Calu3 (cell line): ENCODE data around the gene ADAM22. TPM values are rescaled to one million over a fixed set of nuclear protein-coding genes. Genes with fewer than 3 reads are reported as not detected.
A peak's percentile ranks its signal among the peaks of the same experiment; 100 is the strongest.

ENCODE experiments used
- BruUV-seq: library from RNA; stranded (reverse); fragments of 400-500 nt; replicated peaks from 2 replicates; lab custom pipeline; 2021; lab: Mats Ljungman, UMichigan
- CTCF ChIA-PET: fragments of 300-600 bp; sonication (Branson Sonifier 250); formaldehyde crosslinking; loops from one replicate; lab custom pipeline; 2022; ENCODE audit warnings: antibody characterized with exemption; lab: Charles Lee
- DNase-seq: peaks from one replicate; pipeline ENCODE4 v3.0.0; 2022
- H3K27ac Mint-ChIP-seq: one replicate; pipeline ENCODE4 v1.8.0; 2022; ENCODE audit warnings: mixed read lengths; ENCODE audit not compliant: unreplicated experiment
- H3K27me3 Mint-ChIP-seq: one replicate; pipeline ENCODE4 v1.8.0; 2022; ENCODE audit warnings: mixed read lengths; ENCODE audit not compliant: unreplicated experiment
- H3K36me3 Mint-ChIP-seq: one replicate; pipeline ENCODE4 v1.8.0; 2022; ENCODE audit warnings: mild to moderate bottlenecking, moderate library complexity, mixed read lengths; ENCODE audit not compliant: insufficient read depth, unreplicated experiment
- H3K4me1 Mint-ChIP-seq: one replicate; pipeline ENCODE4 v1.8.0; 2022; ENCODE audit warnings: mild to moderate bottlenecking, low read depth, mixed read lengths; ENCODE audit not compliant: unreplicated experiment
- H3K4me3 Mint-ChIP-seq: one replicate; pipeline ENCODE4 v1.8.0; 2022; ENCODE audit warnings: mild to moderate bottlenecking, low read depth, moderate library complexity, mixed read lengths; ENCODE audit not compliant: unreplicated experiment
- H3K9me3 Mint-ChIP-seq: one replicate; pipeline ENCODE4 v1.8.0; 2022; ENCODE audit warnings: low read depth, mixed read lengths; ENCODE audit not compliant: unreplicated experiment
- intact Hi-C: fragments of 100-400 bp; cut with micrococcal nuclease; formaldehyde crosslinking; loops from one replicate; pipeline ENCODE4 v1.10.0; 2022; ENCODE audit not compliant: unreplicated experiment
- total RNA-seq: library from RNA; stranded (reverse); gene quantifications from 2 replicates; pipeline ENCODE4 v1.2.3, GENCODE V29; 2022
- TF ChIP-seq, protein P1 (sequence below): fragments of 200-600 bp; IDR thresholded peaks from one replicate; pipeline ENCODE4 v1.8.0; 2022; ENCODE audit warnings: antibody characterized with exemption; ENCODE audit not compliant: unreplicated experiment

Gene ADAM22
- total RNA-seq, 1 experiment from 2014 or later: 3.0 TPM

DNA sequence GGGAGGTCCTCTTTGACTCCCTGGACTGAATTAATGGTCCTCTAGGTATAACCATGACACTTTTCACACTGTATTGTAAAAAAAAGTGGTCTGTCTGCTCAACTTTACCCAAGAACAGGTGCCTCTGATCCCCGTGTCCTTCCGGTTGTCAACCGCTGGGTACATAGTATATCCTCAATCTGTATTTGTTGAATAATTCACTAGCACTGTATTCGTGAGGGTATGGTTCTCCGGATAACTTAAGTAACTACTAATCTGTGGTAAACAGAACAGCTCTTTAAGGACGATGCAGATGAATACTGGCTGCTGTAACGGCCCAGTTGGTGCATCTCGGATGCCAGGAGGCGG is 472 bp upstream of the ADAM22 start:
- no peak overlapping the region for H3K27ac Mint-ChIP-seq
- DNase-seq: no peak
- H3K27me3 Mint-ChIP-seq: peaks cover 18% of the 10 kb centered on the region
- peaks cover 10% of the 10 kb centered on the region for H3K36me3 Mint-ChIP-seq
- H3K4me1 Mint-ChIP-seq: no peaks in the 10 kb centered on the region
- no TSS peak for BruUV-seq
- CTCF ChIA-PET: interaction anchor here (0.9 to 1.0 kb wide), 2 partner anchors 11 to 26 kb away, joined by 3 to 4 read pairs; no protein-coding TSS in a partner anchor
- no peaks in the 10 kb centered on the region for H3K9me3 Mint-ChIP-seq
- TF ChIP-seq, protein P1, sequence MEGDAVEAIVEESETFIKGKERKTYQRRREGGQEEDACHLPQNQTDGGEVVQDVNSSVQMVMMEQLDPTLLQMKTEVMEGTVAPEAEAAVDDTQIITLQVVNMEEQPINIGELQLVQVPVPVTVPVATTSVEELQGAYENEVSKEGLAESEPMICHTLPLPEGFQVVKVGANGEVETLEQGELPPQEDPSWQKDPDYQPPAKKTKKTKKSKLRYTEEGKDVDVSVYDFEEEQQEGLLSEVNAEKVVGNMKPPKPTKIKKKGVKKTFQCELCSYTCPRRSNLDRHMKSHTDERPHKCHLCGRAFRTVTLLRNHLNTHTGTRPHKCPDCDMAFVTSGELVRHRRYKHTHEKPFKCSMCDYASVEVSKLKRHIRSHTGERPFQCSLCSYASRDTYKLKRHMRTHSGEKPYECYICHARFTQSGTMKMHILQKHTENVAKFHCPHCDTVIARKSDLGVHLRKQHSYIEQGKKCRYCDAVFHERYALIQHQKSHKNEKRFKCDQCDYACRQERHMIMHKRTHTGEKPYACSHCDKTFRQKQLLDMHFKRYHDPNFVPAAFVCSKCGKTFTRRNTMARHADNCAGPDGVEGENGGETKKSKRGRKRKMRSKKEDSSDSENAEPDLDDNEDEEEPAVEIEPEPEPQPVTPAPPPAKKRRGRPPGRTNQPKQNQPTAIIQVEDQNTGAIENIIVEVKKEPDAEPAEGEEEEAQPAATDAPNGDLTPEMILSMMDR: no peak
- intact Hi-C loops: no loop called here
- H3K4me3 Mint-ChIP-seq: peak overlapping the region; percentile 74

DNA sequence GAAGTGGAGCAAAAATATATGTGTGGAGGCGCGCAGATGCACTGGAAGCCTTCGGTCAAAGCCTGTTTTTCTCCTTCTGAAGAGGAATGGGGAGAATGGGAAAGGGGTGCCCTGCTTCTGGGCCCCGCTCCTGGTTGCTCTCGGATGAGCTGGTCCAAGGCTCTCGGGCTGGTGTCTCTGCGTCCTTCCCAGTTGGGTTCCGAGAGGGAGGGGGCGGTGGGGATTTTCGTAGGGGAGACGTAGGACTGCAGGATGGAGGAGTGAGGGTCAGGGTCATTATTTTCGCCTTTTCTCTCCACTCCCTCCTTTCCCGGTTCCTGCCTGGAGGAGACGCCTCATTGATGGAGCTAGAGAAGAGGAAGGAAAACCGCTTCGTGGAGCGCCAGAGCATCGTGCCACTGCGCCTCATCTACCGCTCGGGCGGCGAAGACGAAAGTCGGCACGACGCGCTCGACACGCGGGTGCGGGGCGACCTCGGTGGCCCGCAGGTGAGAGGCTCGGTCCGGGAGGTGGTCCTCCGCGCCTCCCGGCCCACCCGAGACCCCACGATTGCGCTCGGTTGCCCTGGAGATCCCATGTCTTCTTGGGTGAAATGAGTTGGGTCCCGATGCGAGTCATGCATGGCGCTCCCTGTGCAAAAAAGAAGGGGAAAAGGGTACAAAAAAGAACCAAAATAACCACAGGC is 790 bp downstream of the ADAM22 start:
- CTCF ChIA-PET: interaction anchor here (0.6 to 1.3 kb wide), 5 partner anchors 12 to 460 kb away, joined by 4 to 7 read pairs (median 4); no protein-coding TSS in a partner anchor
- no peak overlapping the region for H3K27ac Mint-ChIP-seq
- no TSS peak for BruUV-seq
- intact Hi-C loops: no loop called here
- H3K36me3 Mint-ChIP-seq: peaks cover 10% of the 10 kb centered on the region
- no peaks in the 10 kb centered on the region for H3K4me1 Mint-ChIP-seq
- peaks cover 10% of the 10 kb centered on the region for H3K27me3 Mint-ChIP-seq
- H3K9me3 Mint-ChIP-seq: no peaks in the 10 kb centered on the region
- peak overlapping the region; percentile 74 for H3K4me3 Mint-ChIP-seq
- TF ChIP-seq, protein P1: no peak
- no peak for DNase-seq

DNA sequence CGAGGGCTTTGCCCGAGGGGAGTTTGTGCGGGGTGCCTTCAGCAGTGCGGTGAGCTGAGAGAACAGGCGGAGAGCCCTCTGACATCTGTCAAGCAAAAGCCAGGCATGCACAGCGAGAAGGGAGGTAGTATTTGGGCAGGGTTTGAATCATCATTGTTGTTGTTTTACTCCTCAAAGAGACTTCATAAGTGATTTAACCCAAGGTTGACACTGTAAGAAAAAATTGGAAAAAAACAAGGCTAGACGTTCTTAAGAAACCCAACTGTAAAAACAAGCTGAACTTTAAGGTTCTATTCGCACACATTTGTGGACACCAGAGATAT is 1.3 kb downstream of the ADAM22 start:
- no TSS peak for BruUV-seq
- Mint-ChIP-seq H3K4me3 (peak overlapping the region; percentile 74), H3K27me3 (peaks cover 5% of the 10 kb centered on the region), H3K9me3 (no peaks in the 10 kb centered on the region), H3K4me1 (no peaks in the 10 kb centered on the region), H3K27ac (no peak overlapping the region), H3K36me3 (peaks cover 10% of the 10 kb centered on the region)
- CTCF ChIA-PET: interaction anchor here (1.3 kb wide), 1 partner anchor 176 kb away, joined by 7 read pairs; no protein-coding TSS in a partner anchor
- no peak for DNase-seq
- intact Hi-C loops: no loop called here
- TF ChIP-seq, protein P1: no peak

DNA sequence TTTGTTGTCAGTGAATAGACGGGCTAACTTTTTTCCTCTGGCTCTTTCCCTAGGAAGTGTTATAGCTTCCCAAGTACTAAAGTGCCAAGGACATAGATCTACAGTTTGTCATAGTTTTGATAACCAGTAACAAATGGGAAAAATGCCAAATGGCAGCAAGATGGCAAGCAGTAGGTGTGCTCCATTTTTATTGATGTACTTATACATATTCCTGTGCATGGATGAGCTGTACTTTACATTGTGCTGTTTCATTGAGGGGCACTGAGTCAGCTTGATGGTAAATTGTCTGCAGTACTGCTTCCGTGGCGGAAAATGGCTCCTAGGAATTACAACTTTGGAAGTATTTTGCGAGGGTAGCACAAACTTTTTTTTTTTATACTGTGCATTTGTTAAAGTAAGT is 7.1 kb downstream of the ADAM22 start:
- CTCF ChIA-PET: no interaction called here
- H3K4me3 Mint-ChIP-seq: no peak overlapping the region
- no peaks in the 10 kb centered on the region for H3K27me3 Mint-ChIP-seq
- no peaks in the 10 kb centered on the region for H3K36me3 Mint-ChIP-seq
- no peaks in the 10 kb centered on the region for H3K9me3 Mint-ChIP-seq
- TF ChIP-seq, protein P1: no peak
- BruUV-seq: no TSS peak
- H3K27ac Mint-ChIP-seq: no peak overlapping the region
- intact Hi-C loops: no loop called here
- no peaks in the 10 kb centered on the region for H3K4me1 Mint-ChIP-seq
- no peak for DNase-seq
